ENCODE results near the gene CHRM2. TPM values are rescaled to one million over a fixed set of nuclear protein-coding genes. Genes with fewer than 3 reads are reported as not detected.

CHRM2 gene
- total RNA-seq, 4 donors from 2014 or later: 6.6 to 29.5 (median 10.7) TPM

GRCh38 chr7:136883046-136883445 is 14.6 kb downstream of the CHRM2 start:
- Histone ChIP-seq H3K4me3 (no peak overlapping the region), H3K27ac (no peak overlapping the region), H3K27me3 (no peaks in the 10 kb centered on the region), H3K9me3 (no peaks in the 10 kb centered on the region), H3K36me3 (no peaks in the 10 kb centered on the region), H3K4me1 (peaks cover 0 to 6% (median 0%) of the 10 kb centered on the region in 4 donors)
- intact Hi-C loops (cut with DNase I; ENCODE audit: low total_unique reads): no loop called here
- TF ChIP-seq CTCF (IDR thresholded peaks at IDR 0.05): no peak
- no peak for TF ChIP-seq POLR2AphosphoS5 (IDR thresholded peaks at IDR 0.05)
- TF ChIP-seq EP300 (IDR thresholded peaks at IDR 0.05; ENCODE audit: low read depth): no peak
- TF ChIP-seq POLR2A (IDR thresholded peaks at IDR 0.05): no peak
- 82 to 87% methylated on average over 3 of the region's 3 CpGs for WGBS, 2 donors (ENCODE audit: low coverage in 1 of 2)
- in situ Hi-C loops (cut with MboI; ENCODE audit: low pct_ligation_motif_present in 1 of 4, low pct_unique_long_range_greater_than_20kb in 1 of 4, low sequenced_read_pairs in 3 of 4): no loop called here
- no peak for DNase-seq

- 20 to 21% methylated on average over 1 of the region's 1 CpG for WGBS, 2 donors (ENCODE audit: low coverage in 1 of 2)
- TF ChIP-seq EP300 (IDR thresholded peaks at IDR 0.05; ENCODE audit: low read depth) (no peak), POLR2AphosphoS5 (IDR thresholded peaks at IDR 0.05) (no peak), CTCF (IDR thresholded peaks at IDR 0.05) (no peak), POLR2A (IDR thresholded peaks at IDR 0.05) (no peak)
- intact Hi-C loops (cut with DNase I; ENCODE audit: low total_unique reads) (no loop called here), in situ Hi-C loops (cut with MboI; ENCODE audit: low pct_ligation_motif_present in 1 of 4, low pct_unique_long_range_greater_than_20kb in 1 of 4, low sequenced_read_pairs in 3 of 4) (no loop called here)
- no peaks in the 10 kb centered on the region for H3K9me3 ChIP-seq
- H3K4me1 ChIP-seq: peaks cover 0 to 6% (median 0%) of the 10 kb centered on the region in 4 donors
- no peak overlapping the region for H3K4me3 ChIP-seq
- H3K27ac ChIP-seq: no peak overlapping the region
- no peak for DNase-seq
- H3K27me3 ChIP-seq: no peaks in the 10 kb centered on the region
- no peaks in the 10 kb centered on the region for H3K36me3 ChIP-seq
Measured at GRCh38 chr7:136884492-136884891, 16.0 kb downstream of the CHRM2 start.

GRCh38 chr7:136887317-136887716 is 18.9 kb downstream of the CHRM2 start:
- no peaks in the 10 kb centered on the region for H3K36me3 ChIP-seq
- H3K27me3 ChIP-seq: no peaks in the 10 kb centered on the region
- intact Hi-C loops (cut with DNase I; ENCODE audit: low total_unique reads): no loop called here
- H3K4me1 ChIP-seq: peaks cover 0 to 4% (median 0%) of the 10 kb centered on the region in 4 donors
- no peak for TF ChIP-seq CTCF (IDR thresholded peaks at IDR 0.05)
- no peak for TF ChIP-seq POLR2A (IDR thresholded peaks at IDR 0.05)
- TF ChIP-seq POLR2AphosphoS5 (IDR thresholded peaks at IDR 0.05): no peak
- no peak for TF ChIP-seq EP300 (IDR thresholded peaks at IDR 0.05; ENCODE audit: low read depth)
- H3K27ac ChIP-seq: no peak overlapping the region
- H3K9me3 ChIP-seq: no peaks in the 10 kb centered on the region
- H3K4me3 ChIP-seq: no peak overlapping the region
- 56 to 77% methylated on average over 1 of the region's 1 CpG for WGBS, 2 donors (ENCODE audit: low coverage in 1 of 2)
- in situ Hi-C loops (cut with MboI; ENCODE audit: low pct_ligation_motif_present in 1 of 4, low pct_unique_long_range_greater_than_20kb in 1 of 4, low sequenced_read_pairs in 3 of 4): no loop called here
- DNase-seq: no peak

- Histone ChIP-seq H3K27ac (no peak overlapping the region), H3K4me3 (no peak overlapping the region), H3K36me3 (no peaks in the 10 kb centered on the region), H3K9me3 (no peaks in the 10 kb centered on the region), H3K27me3 (no peaks in the 10 kb centered on the region), H3K4me1 (no peaks in the 10 kb centered on the region)
- no peak for DNase-seq
- WGBS, 2 donors (ENCODE audit: low coverage in 1 of 2): 52 to 55% methylated on average over 3 of the region's 3 CpGs
- no peak for TF ChIP-seq POLR2A (IDR thresholded peaks at IDR 0.05)
- TF ChIP-seq EP300 (IDR thresholded peaks at IDR 0.05; ENCODE audit: low read depth): no peak
- no peak for TF ChIP-seq POLR2AphosphoS5 (IDR thresholded peaks at IDR 0.05)
- TF ChIP-seq CTCF (IDR thresholded peaks at IDR 0.05): no peak
- in situ Hi-C loops (cut with MboI; ENCODE audit: low pct_ligation_motif_present in 1 of 4, low pct_unique_long_range_greater_than_20kb in 1 of 4, low sequenced_read_pairs in 3 of 4) (no loop called here), intact Hi-C loops (cut with DNase I; ENCODE audit: low total_unique reads) (no loop called here)
Measured at GRCh38 chr7:136890399-136890798, 21.9 kb downstream of the CHRM2 start.
